GM19240 (cell line): Measurements from ENCODE around the gene MRPL41.
"Not testable (repeated sequence)": the region's sequence is repeated elsewhere in the genome, so short reads cannot be mapped to it uniquely, and the experiment has no call there.

Experiments
- DNase-seq: peaks from one replicate; pipeline ENCODE4 v3.0.0; 2011; ENCODE audit warnings: low spot score; ENCODE audit not compliant: insufficient read length

The MRPL41 gene

GRCh38 chr9:137551264-137552021, at the start of gene MRPL41:
TSS of gene MRPL41 (plus strand) at chr9:137551879. CDS start at chr9:137552082, 203 bp downstream.
- peak; percentile 98 for DNase-seq

GRCh38 chr9:137502008-137502911, 49.4 kb upstream of the MRPL41 start:
- no peak for DNase-seq

- DNase-seq, result no peak
Observed at GRCh38 chr9:137504432-137504777, 47.3 kb upstream of the MRPL41 start.

GRCh38 chr9:137505421-137506140, 46.1 kb upstream of the MRPL41 start:
- DNase-seq, result no peak

GRCh38 chr9:137506274-137506673, 45.4 kb upstream of the MRPL41 start:
- no peak for DNase-seq

GRCh38 chr9:137506702-137507171, 44.9 kb upstream of the MRPL41 start:
- no peak for DNase-seq

GRCh38 chr9:137509198-137509597, 42.5 kb upstream of the MRPL41 start:
- no peak for DNase-seq

- not testable (repeated sequence) for DNase-seq
Observed at GRCh38 chr9:137511126-137511525, 40.6 kb upstream of the MRPL41 start.

GRCh38 chr9:137511758-137512463, 39.8 kb upstream of the MRPL41 start:
- no peak for DNase-seq

GRCh38 chr9:137513136-137513535, 38.5 kb upstream of the MRPL41 start:
- not testable (repeated sequence) for DNase-seq

GRCh38 chr9:137513801-137514570, 37.7 kb upstream of the MRPL41 start:
- not testable (repeated sequence) for DNase-seq

- no peak for DNase-seq
Observed at GRCh38 chr9:137514691-137515337, 36.9 kb upstream of the MRPL41 start.

- no peak for DNase-seq
Observed at GRCh38 chr9:137515338-137515724, 36.3 kb upstream of the MRPL41 start.

GRCh38 chr9:137516144-137516917, 35.3 kb upstream of the MRPL41 start:
- no peak for DNase-seq

GRCh38 chr9:137518661-137519459, 32.8 kb upstream of the MRPL41 start:
- DNase-seq, result not testable (repeated sequence)

GRCh38 chr9:137519553-137519952, 32.1 kb upstream of the MRPL41 start:
- DNase-seq, result no peak

GRCh38 chr9:137520614-137521404, 30.9 kb upstream of the MRPL41 start:
- DNase-seq, result no peak
